Esophagus muscularis mucosa (tissue), 3 donors: ENCODE data around the gene KRT40.

ENCODE experiments used
- CTCF ChIP-seq, 3 experiments: fragments of 200-600 bp in 2 of 3; fragments of 450-650 bp in 1 of 3; sonication (generic) in 2 of 3; IDR thresholded peaks; one replicate each; pipeline ENCODE4 v1.5.1; 2017 to 2019; ENCODE audit warnings: antibody characterized with exemption in 3 of 3, mild to moderate bottlenecking in 2 of 3, moderate library complexity in 1 of 3
- POLR2AphosphoS5 ChIP-seq, 2 donors: sonication (generic); formaldehyde crosslinking; IDR thresholded peaks; one replicate each; pipeline ENCODE4 v1.6.1; 2017; ENCODE audit warnings: antibody characterized with exemption in 2 of 2

DNA sequence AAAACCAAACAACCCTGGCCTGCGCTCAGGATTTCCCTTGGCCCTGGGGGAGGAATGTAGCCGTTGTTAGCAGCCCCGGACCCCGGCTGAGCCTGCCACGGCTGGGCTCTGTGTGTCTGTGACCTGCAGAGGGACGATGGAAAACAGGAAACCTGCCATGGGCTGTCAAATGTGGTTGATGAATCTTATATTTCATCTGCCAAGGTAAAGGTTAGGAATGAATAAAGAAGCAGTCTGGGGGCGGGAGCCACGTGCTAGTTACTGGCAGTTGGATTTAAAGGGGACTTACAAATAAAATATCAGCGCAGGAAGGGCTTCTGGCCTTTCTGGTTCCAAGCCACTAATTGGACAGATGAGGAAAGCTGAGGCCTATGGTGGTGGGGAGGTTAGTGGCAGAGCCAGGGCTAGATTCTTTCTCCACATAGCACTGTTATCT, 46.7 kb downstream of the KRT40 start, which contains the start of gene KRT23:
- TF ChIP-seq CTCF (IDR thresholded peaks at IDR 0.05) (no peak), POLR2AphosphoS5 (IDR thresholded peaks at IDR 0.05) (no peak)
